HG03135 (cell line): ENCODE results near the gene ARHGAP35.
"Not testable (repeated sequence)": the region's sequence is repeated elsewhere in the genome, so short reads cannot be mapped to it uniquely, and the experiment has no call there.

ENCODE experiments used
- ATAC-seq: cut with Tn5 transposase; IDR thresholded peaks from one replicate; pipeline ENCODE4 v1.9.1; 2021; ENCODE audit warnings: mild to moderate bottlenecking, moderate library complexity; ENCODE audit not compliant: unreplicated experiment

Gene ARHGAP35

GRCh38 chr19:46868025-46868802 is 7.4 kb downstream of the ARHGAP35 start:
- no peak for ATAC-seq

DNA sequence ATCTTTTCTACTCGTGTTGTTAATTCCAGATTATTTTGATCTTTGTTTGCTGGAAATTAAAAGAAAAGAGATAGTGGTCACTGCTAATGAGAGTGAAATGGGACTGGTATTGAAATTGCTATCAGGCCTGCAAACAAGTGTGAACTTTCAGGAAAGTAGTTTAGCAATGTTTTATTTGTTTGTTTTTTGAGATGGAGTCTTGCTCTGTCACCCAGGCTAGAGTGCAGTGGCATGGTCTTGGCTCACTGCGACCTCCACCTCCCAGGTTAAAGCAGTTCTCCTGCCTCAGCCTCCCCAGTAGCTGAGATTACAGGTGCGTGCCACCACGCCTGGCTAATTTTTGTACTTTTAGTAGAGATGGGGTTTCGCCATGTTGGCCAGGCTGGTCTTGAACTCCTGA is 10.4 kb downstream of the ARHGAP35 start:
- ATAC-seq = not testable (repeated sequence)

DNA sequence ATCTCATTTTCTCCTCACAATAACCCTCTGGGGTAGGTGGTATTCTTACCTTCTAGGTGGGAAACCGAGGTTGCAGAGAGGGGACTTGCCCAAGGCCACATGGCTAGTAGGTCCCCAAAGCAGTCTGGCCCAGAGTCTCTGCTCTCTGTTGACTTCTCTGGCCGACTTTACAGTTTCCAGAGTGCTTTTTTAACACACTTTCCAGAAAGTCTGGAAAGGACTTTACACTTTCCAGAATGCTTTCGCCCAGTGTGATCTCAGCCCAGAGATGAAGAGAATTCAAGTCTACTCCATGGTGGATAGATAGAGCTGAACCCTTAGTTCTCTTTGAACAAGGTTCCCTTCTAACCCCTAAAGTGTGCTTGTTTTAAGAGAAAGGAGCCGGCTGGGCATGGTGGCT is 12.2 kb downstream of the ARHGAP35 start:
- no peak for ATAC-seq

- no peak for ATAC-seq
These were observed 14.4 kb downstream of the ARHGAP35 start for GRCh38 chr19:46875234-46875633.

DNA sequence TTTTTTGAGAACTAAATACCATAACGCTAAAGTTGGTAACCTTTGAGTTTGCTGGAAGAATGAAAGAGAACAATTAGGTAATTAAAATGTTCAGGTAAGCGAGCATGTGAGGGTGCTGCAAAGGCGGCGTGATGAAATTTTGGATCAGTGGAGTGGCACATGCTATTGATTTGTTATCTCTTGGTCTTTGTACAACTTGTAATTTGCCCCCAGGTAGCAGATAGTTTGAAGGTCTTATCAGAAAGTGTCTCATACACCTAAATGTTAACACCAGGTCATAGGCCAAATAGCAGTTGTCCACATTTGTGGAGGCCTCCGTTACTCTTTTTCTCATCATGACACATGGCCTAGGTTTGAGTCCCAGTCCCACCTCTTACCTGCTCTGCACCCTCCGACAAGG is 14.9 kb downstream of the ARHGAP35 start:
- no peak for ATAC-seq

- ATAC-seq = no peak
These were observed 18.0 kb downstream of the ARHGAP35 start for GRCh38 chr19:46878613-46879375.

- no peak for ATAC-seq
These were observed 19.6 kb downstream of the ARHGAP35 start for GRCh38 chr19:46880431-46880830.

GRCh38 chr19:46881092-46881491 is 20.3 kb downstream of the ARHGAP35 start:
- no peak for ATAC-seq

- no peak for ATAC-seq
These were observed 21.2 kb downstream of the ARHGAP35 start for GRCh38 chr19:46882034-46882433.

DNA sequence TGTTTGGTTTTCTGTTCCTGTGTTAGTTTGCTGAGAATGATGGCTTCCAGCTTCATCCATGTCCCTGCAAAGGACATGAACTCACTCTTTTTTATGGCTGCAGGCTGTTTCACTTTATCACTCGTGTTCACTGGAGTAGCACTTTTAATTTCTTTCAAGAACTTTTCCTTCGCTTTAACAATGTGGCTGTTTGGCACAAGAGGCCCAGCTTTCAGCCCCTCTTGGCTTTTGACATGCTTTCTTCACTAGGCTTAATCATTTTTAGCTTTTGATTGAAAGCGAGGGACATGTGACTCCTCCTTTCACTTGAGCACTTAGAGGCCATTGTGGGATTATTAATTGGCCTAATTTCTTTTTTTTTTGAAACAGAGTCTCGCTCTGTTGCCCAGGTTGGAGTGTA is 22.0 kb downstream of the ARHGAP35 start:
- not testable (repeated sequence) for ATAC-seq

GRCh38 chr19:46885411-46885810 is 24.6 kb downstream of the ARHGAP35 start:
- ATAC-seq = no peak

DNA sequence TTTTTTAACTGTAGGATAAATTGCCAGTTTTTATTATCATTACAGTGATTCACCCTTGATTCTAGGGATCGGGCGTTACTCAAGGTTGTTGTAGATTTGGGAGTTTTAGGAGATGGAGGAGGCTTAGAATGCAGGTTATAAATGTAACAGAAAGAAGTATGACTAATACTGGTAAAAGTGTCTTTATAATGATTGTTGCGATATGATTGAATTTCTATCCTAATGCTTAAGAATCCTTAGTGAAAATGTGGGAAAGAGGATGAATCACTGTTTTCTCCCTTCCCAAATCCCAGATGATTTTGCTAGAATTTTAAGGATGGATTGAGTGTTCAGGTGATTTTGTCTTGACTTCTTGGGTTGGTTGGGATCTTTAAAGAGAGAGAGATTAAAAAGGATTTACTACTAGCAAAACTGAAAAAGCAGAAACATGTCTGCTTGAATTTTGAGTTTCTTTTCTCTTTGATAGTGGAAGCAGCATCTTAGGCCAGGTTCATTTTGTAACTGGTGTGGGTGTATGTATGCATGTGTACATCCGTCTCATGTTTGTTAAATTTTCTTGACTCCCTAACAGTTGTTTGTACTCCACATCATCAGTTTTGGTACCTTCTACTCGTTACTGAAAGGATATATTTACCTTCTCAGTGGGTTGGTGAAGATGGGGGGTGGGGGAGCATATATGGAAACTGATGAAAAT is 25.9 kb downstream of the ARHGAP35 start:
- ATAC-seq = no peak

DNA sequence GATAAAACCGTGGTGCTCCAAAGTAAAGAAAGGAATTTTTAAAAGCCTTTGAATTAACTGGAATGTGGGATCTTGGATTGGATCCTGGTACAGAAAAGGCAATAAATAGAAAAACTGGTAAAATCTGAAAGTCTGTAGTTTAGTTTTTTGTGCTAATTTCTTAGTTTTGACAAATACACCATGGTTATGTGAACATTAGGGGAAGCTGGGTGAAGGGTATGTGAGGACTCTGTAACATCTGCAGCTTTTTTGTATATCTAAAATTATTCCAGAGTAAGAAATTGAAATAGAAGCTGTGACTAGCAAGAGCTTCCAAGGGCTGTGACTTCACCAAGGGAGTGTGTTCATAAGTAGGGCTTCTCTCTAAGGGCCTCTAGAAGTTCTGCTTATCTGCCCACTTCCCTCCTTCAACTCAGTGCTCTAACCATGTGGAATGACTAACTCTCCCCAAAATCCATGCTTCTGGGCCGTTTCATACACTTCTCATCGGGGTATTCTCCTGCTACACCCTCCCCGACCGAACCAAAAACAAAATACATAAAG is 26.5 kb downstream of the ARHGAP35 start:
- no peak for ATAC-seq

DNA sequence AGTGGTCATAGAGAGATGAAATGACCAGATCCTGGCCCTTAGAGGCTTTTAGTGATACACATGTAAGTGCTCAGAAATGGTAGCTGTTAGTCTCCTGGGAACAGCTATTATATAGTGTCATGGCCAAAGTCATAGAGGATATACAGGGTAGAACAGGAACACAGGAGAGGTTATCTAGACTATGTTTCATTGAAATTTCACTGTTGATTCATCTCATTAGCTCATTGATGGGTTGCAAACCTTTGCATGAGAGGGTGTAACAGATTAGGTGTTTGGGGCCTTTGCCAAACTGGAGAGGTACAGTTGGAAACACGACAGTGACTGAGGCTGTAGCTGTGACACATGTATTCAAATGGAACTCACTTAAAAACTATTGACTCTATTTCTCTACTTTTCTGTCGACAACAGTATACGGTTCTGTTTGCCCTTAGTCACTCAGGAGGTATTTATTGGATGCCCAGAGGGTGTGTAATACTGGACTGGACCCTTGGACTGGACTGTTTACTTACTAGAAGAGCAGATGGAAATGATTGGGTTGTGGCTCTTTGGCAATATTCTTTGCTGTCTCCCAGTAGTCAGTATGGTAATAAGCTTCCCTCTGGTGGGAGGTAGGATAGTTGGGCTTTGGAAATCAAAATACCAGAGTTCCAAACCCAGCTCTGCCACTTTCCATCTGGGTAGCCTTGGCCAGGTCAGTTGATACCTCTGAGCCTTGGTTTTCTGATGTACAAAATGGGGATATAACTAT is 29.8 kb downstream of the ARHGAP35 start:
- ATAC-seq = no peak

DNA sequence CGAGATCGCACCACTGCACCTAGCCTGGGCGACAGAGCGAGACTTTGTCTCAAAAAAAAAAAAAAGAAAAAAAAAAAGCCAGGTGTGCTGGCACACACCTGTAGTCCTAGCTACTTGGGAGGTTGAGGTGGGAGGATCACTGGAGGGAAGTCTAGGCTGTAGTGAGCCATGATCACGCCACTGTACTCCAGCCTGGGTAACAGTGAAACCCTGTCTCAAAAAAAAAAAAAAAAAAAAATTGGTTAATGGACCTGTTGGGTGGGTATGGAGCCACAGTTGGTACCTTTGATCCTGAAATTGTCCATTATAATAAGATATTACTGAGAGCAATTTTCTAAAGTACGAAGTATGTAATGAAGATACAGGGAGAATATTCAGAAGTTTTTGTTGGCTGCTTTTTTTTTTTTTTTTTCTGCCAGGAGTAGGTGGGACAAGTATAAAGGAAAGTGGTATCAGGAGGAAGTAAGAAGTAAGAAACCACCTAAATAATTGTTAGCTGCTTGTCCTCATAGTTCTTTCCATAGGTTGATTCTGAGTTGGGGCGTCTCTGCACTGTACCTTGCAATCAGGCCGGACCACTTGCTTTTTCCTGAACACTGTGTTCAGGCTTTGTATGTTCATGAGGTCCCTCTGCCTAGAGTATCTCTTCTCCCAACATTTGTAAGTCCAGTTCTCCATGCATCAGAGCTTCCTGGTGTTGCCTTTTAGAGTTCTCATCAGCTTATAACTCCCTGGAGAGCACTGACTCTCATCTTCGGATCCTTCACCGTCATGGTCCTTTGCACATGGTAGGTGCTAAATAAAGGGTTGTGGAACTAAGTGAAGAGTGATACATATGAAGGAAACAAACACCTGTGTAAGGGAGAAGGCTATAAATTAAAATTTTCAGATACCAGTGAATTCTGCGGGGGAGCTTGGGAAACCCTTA is 31.7 kb downstream of the ARHGAP35 start:
- no peak for ATAC-seq

DNA sequence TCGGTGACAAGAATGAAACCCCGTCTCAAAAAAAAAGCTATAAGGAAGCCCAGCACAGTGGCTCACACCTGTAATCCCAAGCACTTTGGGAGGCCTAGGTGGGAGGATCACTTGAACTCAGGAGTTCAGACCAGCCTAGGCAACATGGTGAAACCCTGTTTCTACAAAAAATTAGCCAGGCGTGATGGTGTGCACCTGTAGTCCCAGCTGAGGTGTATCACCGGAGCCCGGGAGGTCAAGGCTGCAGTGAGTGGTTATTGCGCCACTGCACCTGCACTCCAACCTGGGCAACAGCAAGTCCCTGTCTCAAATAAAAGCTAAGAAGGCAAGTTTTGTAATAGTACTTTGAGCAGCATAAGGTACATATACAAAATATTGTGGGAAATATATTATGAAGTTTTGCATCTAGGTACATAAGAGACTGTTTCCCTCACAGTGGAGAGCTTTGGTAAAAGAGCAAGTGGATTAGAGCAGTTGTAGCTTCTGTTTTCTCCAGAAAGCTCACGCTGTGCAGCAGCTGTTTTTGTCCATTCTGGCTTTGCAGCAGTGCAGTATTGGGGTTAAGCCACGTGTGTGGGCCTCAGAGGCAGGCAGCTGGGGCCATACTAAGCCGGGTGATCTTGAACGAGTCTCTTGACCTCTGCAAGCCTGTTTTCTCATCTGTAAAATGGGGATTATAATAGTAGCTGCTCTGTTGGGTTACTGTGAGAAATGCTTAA is 35.4 kb downstream of the ARHGAP35 start:
- ATAC-seq = no peak

DNA sequence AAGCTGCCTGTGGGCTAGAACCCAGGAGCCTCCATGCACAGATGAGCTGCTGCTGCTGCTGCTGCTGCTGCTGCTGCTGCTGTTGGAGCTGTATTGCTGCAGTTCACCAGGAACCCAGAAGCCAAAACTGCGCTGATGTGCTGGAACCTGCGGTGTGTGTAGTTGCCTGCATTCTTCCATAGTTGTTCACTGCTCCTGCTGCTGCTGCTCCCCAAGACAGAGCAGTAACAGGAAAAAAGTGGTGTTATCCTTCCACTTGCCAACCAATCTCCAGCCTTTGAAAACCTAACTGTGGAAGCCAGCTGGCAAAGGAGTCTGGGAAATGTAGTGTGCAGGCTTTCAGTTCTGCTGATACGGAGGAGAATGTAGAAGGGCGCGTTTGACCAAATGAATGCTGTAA is 37.9 kb downstream of the ARHGAP35 start:
- no peak for ATAC-seq

DNA sequence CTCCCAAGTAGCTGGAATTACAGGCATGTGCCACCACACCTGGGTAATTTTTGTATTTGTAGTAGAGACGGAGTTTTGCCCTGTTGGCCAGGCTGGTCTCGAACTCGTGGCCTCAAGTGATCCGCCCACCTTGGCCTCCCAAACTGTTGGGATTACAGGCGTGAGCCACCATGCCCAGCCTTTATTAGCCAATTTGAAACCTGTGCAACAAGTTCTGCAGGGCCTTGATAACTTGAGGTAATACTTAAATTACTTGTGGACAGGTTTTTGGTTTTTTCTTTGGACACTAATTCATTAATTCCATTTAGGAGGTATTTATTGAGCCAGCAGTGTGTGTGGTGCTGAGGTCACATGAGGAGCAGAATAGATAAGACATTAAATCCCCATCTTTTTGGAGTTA is 39.5 kb downstream of the ARHGAP35 start:
- ATAC-seq = no peak
